Stomach (tissue), 4 donors: ENCODE results near the gene ENC1.

ENCODE experiments used
- CTCF ChIP-seq, 7 experiments: fragments of 450-650 bp in 4 of 7; fragments of 200-600 bp in 3 of 7; sonication (generic) in 3 of 7; IDR thresholded peaks; one replicate each; pipeline ENCODE4 v1.5.1; 2016 to 2019; ENCODE audit warnings: antibody characterized with exemption in 7 of 7, control low read depth in 2 of 7, mild to moderate bottlenecking in 1 of 7
- EP300 ChIP-seq: sonication (generic); formaldehyde crosslinking; IDR thresholded peaks from one replicate; pipeline ENCODE4 v1.6.1; 2017; ENCODE audit warnings: antibody characterized with exemption
- POLR2AphosphoS5 ChIP-seq, 3 donors: sonication (generic); formaldehyde crosslinking; IDR thresholded peaks; one replicate each; pipeline ENCODE4 v1.6.1; 2016; ENCODE audit warnings: antibody characterized with exemption in 3 of 3

- TF ChIP-seq CTCF (IDR thresholded peaks at IDR 0.05) (no peak), POLR2AphosphoS5 (IDR thresholded peaks at IDR 0.05) (no peak), EP300 (no peak)
These were observed 24.0 kb downstream of the ENC1 start for GRCh38 chr5:74616236-74617146.
